Stimulated activated CD8-positive, alpha-beta memory T cell treated with anti-CD3 and anti-CD28 coated beads, Interleukin-15, amount 100 ng/mL, for 1 hour (primary cell): ENCODE results near the gene PSME2.

ENCODE experiments used
- DNase-seq: peaks from one replicate; pipeline ENCODE4 v3.0.0-alpha.2; 2020; ENCODE audit warnings: low read depth

PSME2 gene

DNA sequence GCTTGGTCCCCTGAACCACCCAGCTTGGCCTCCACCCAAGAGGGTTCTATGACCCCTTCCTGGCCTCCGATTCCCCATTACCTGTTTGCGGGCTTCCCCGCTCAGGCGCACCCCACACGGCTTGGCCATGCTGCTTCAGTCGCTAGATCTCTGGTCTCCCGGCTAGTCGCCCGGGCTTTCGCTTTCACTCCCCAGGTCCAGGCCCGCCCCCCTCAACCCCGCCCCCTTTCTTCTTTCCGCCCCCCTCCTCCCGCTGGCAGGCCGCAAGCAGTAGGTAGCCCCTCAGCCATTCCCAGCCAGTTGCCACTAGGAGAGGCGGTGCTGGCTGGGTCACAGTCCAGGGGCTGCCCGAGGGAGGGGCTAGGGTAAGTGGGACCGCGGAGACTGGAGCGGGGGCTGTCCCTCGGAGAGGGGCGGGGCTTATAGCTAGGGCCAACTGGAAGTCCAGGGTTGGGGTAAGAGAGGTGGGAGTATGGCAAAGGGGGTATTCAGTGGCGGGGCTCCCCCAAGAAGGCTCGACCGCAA, at the start of gene PSME2:
TSS of gene PSME2 (minus strand) at position 158 of the 525 bp plus-strand sequence. CDS start at position 129, 29 bp downstream.
- DNase-seq = peak; percentile 62

DNA sequence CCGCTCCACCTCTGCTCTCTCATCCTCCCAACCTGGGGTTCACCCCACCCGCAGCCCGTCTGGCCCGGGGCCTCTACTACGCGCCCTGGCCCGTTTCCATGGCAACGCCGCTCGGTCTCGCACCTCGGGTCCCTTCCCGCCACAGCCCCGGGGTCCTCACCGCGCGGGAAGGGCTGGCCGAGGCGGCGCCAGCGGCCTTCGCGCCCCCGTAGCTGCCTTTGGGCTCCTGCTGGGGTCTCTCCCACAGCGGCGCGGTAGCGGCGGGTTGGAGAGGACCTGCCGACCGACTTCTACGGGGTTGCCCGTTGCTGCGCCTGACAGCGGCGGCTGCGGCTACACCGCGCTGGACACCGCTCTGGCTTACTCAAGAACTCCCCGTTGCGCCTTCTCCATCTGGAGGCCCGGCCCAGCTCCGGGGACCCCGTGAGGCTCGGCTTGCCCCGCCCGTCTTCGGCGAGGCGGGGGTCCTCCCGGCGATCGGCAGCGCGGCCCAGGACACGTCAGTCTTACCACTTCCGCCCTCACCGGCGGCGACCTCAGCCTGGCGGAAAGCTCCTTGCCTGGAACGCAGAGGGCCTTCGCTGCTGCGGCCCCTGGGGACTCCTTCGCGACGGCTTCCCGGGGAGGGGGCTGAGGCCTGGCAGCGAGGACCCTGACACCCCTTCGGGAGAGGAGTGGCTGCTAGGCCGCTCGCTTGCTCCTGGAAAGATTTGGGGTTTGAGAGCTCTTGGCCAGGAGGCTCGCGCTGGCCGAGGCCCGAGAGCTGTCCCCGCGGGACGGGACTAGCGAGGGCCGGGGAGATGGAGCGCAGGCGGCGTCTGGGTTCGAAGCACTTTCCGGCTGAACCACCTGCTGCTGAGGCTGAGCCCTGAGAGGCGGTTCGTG, 49.0 kb upstream of the PSME2 start, which contains the start of gene TM9SF1:
TSS of gene TM9SF1 (minus strand) at position 256 of the 885 bp plus-strand sequence. CDS start 422 bp downstream, outside the sequence.
- DNase-seq = peak; percentile 71

GRCh38 chr14:24194873-24195185, 48.4 kb upstream of the PSME2 start:
- no peak for DNase-seq

- no peak for DNase-seq
These were observed 47.9 kb upstream of the PSME2 start for GRCh38 chr14:24194186-24194872.

GRCh38 chr14:24192933-24193332, 46.5 kb upstream of the PSME2 start:
- DNase-seq = no peak

GRCh38 chr14:24190416-24190815, 44.0 kb upstream of the PSME2 start:
- DNase-seq = no peak

DNA sequence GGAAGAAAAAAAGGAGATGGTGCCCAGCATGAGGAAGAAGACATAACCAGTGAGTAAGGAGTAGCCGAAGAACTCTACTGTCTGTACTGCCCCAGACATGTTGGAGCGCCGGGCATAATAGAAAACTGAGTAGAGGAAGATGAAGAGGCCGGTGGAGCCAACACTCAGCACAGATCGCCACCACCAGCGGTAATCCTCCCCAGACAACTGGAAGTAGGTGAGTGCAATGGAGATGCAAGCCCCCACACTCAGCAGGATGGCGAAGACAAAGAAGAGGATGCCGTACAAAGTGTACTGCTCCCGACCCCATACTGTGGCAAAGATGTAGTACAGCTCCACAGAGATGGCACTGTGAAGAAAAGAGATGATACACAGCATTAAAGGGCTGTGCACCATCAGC, 43.0 kb upstream of the PSME2 start:
- DNase-seq = no peak

GRCh38 chr14:24189059-24189375, 42.6 kb upstream of the PSME2 start:
- DNase-seq = no peak

GRCh38 chr14:24188251-24189058, 42.0 kb upstream of the PSME2 start, which contains the start of gene IPO4:
Gene IPO4 (minus strand): TSS chr14:24188816. CDS start chr14:24188787, 29 bp downstream.
- DNase-seq = peak; percentile 92

- no peak for DNase-seq
These were observed 41.1 kb upstream of the PSME2 start for GRCh38 chr14:24187539-24187915.

DNA sequence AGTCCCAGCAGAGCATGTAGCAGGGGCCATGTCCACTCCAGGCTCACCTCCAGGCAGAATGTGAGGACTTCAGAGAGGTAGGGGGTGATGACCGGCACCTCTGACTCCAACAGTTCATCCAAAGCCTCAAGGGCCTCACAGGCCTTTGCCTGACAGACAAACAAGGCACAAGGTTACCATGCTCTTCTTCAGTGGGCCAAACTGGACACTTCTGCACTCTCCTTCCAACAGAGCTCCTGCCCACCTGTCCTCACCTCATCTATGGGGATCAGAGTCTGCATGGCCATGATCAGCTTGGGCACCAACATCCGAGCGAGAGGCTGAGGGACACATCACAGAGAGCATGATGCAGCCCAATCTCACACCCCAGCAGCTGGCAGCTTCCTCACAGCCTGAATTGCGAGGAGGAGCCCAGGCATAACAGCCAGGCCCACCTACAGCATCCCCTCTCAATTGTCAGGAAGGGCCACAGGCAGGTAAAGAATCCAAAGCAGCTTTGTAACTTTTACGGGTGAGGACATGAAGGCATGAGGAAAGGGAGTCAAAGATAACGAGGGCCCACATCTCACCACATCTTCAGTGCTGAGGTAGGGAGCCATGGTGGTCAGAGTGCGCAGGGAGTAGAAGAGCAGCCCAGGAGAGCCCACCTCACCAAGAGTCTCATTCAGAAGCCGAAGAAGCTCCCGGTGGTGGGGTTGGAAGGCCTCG, 40.6 kb upstream of the PSME2 start:
- no peak for DNase-seq

GRCh38 chr14:24185741-24186140, 39.3 kb upstream of the PSME2 start:
- no peak for DNase-seq

- no peak for DNase-seq
These were observed 38.6 kb upstream of the PSME2 start for GRCh38 chr14:24185026-24185425.

GRCh38 chr14:24184104-24184970, 37.9 kb upstream of the PSME2 start:
- no peak for DNase-seq

- DNase-seq = no peak
These were observed 36.6 kb upstream of the PSME2 start for GRCh38 chr14:24183014-24183481.

- no peak for DNase-seq
These were observed 35.9 kb upstream of the PSME2 start for GRCh38 chr14:24182110-24182882.

GRCh38 chr14:24181371-24182077, 35.1 kb upstream of the PSME2 start:
- DNase-seq = no peak

- DNase-seq = no peak
These were observed 33.8 kb upstream of the PSME2 start for GRCh38 chr14:24179961-24180796.
